Colonic mucosa (tissue), 4 donors: ENCODE measurements around the gene PIKFYVE. TPM values are rescaled to one million over a fixed set of nuclear protein-coding genes. Genes with fewer than 3 reads are reported as not detected.

Source experiments
- DNase-seq: peaks from one replicate; pipeline ENCODE4 v3.0.0-alpha.2; 2020
- H3K27ac ChIP-seq: fragments of 200-600 bp; one replicate; pipeline ENCODE4 v1.8.0; 2021
- H3K27me3 ChIP-seq: fragments of 200-600 bp; one replicate; pipeline ENCODE4 v1.8.0; 2021
- H3K36me3 ChIP-seq: fragments of 200-600 bp; one replicate; pipeline ENCODE4 v1.8.0; 2021
- H3K4me1 ChIP-seq: fragments of 200-600 bp; one replicate; pipeline ENCODE4 v1.8.0; 2021; ENCODE audit warnings: mild to moderate bottlenecking
- H3K4me3 ChIP-seq: fragments of 200-600 bp; one replicate; pipeline ENCODE4 v1.8.0; 2021
- H3K9ac ChIP-seq, 2 donors: one replicate each; pipeline ENCODE4 v1.7.0; 2013; ENCODE audit warnings: control low read depth in 2 of 2, low read depth in 2 of 2, low read length in 2 of 2
- H3K9me3 ChIP-seq: fragments of 200-600 bp; one replicate; pipeline ENCODE4 v1.8.0; 2021
- intact Hi-C: fragments of 100-400 bp; cut with DNase I; formaldehyde crosslinking; loops from one replicate; pipeline ENCODE4 v1.14.1; 2022
- total RNA-seq, 2 donors: library from RNA; stranded (reverse); fragmentation: NEBNext Ultra II Directional in 1 of 2; extraction: Animal tissue kit (Norgen Biotek cat#: 25700) in 1 of 2; gene quantifications; one replicate each; pipeline ENCODE4 v1.2.1, GENCODE V29; 2021
- TF ChIP-seq, protein P1 (sequence below): fragments of 200-600 bp; IDR thresholded peaks from one replicate; pipeline ENCODE4 v1.8.0; 2022; ENCODE audit warnings: antibody characterized with exemption, mild to moderate bottlenecking
- donor health status: healthy.
- donor health status: DM: no; HTN: no; CAD: no.
- donor health status: DM: no; HTN: no; CAD: no.

PIKFYVE gene
- total RNA-seq, 2 donors from 2014 or later: 14.6 to 18.2 TPM

DNA sequence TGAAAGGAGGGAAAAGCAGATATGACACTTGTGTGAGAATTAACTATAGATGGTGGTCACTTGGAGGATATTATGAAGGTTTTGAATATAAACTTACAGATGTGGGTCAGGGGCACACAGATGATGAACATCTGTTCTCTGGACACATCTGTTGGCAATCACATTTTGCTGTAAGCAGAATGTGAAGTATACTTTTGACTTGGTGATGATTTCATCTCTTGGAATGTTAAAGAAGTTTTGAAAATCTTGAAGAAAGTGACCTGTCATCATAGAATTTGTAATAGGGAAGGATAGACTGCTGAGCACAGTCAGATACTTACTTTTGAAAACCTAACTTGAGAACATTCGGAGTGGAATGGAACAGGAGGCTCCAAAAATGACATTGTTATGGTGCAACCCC, 40.2 kb downstream of the PIKFYVE start:
- TF ChIP-seq, protein P1, sequence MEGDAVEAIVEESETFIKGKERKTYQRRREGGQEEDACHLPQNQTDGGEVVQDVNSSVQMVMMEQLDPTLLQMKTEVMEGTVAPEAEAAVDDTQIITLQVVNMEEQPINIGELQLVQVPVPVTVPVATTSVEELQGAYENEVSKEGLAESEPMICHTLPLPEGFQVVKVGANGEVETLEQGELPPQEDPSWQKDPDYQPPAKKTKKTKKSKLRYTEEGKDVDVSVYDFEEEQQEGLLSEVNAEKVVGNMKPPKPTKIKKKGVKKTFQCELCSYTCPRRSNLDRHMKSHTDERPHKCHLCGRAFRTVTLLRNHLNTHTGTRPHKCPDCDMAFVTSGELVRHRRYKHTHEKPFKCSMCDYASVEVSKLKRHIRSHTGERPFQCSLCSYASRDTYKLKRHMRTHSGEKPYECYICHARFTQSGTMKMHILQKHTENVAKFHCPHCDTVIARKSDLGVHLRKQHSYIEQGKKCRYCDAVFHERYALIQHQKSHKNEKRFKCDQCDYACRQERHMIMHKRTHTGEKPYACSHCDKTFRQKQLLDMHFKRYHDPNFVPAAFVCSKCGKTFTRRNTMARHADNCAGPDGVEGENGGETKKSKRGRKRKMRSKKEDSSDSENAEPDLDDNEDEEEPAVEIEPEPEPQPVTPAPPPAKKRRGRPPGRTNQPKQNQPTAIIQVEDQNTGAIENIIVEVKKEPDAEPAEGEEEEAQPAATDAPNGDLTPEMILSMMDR: no peak
- no peak for DNase-seq
- intact Hi-C loops: no loop called here
- no peaks in the 10 kb centered on the region for H3K27me3 ChIP-seq
- H3K4me1 ChIP-seq: no peaks in the 10 kb centered on the region
- peaks cover 11% of the 10 kb centered on the region for H3K36me3 ChIP-seq
- no peak overlapping the region for H3K27ac ChIP-seq
- H3K4me3 ChIP-seq: no peak overlapping the region
- no peaks in the 10 kb centered on the region for H3K9me3 ChIP-seq
- H3K9ac ChIP-seq: no peak overlapping the region

DNA sequence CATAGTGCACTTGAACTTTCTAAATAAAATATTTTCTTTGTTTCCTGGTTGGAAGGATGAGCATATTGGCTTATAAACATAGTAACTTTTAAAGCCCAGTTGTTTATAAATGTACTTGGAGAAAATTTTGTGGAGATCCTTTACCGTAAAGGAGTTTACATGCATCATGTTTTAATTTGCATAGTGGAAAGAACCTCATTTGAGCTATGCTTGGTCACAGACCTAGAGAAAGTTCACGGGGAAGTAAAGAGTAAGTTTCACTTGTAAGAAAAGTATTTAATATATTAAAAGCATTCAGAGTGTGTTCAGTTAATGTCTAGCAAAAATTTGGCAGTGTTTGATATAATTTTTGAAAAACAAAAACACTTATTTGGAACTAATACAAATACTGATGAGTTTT, 45.3 kb downstream of the PIKFYVE start:
- Histone ChIP-seq H3K27ac (no peak overlapping the region), H3K4me3 (no peak overlapping the region), H3K9ac (no peak overlapping the region), H3K9me3 (no peaks in the 10 kb centered on the region), H3K4me1 (no peaks in the 10 kb centered on the region), H3K36me3 (no peaks in the 10 kb centered on the region), H3K27me3 (no peaks in the 10 kb centered on the region)
- intact Hi-C loops: no loop called here
- TF ChIP-seq, protein P1: no peak
- DNase-seq: no peak

DNA sequence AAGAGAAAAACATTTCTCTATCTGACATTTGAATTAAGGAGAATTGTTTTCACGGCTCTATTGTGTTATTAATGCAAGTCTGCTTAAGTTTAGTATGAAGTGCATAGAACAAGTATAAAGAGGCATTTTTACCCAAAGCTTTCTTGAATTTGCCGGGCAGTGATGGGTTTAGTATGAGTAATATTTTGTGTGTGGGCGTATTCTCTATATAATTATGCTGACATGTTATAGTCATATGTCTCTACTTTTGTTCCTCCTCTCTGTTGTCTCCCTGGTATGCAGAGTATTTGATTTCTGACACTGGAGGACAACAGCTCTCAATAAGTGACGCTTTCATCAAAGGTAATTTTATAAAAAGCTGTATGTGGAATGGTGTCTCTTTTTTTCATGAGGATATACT, 45.9 kb downstream of the PIKFYVE start:
- no peak overlapping the region for H3K9ac ChIP-seq
- no peaks in the 10 kb centered on the region for H3K4me1 ChIP-seq
- H3K36me3 ChIP-seq: no peaks in the 10 kb centered on the region
- no peak overlapping the region for H3K4me3 ChIP-seq
- intact Hi-C loops: no loop called here
- H3K27me3 ChIP-seq: no peaks in the 10 kb centered on the region
- no peak for DNase-seq
- no peaks in the 10 kb centered on the region for H3K9me3 ChIP-seq
- TF ChIP-seq, protein P1: no peak
- no peak overlapping the region for H3K27ac ChIP-seq

DNA sequence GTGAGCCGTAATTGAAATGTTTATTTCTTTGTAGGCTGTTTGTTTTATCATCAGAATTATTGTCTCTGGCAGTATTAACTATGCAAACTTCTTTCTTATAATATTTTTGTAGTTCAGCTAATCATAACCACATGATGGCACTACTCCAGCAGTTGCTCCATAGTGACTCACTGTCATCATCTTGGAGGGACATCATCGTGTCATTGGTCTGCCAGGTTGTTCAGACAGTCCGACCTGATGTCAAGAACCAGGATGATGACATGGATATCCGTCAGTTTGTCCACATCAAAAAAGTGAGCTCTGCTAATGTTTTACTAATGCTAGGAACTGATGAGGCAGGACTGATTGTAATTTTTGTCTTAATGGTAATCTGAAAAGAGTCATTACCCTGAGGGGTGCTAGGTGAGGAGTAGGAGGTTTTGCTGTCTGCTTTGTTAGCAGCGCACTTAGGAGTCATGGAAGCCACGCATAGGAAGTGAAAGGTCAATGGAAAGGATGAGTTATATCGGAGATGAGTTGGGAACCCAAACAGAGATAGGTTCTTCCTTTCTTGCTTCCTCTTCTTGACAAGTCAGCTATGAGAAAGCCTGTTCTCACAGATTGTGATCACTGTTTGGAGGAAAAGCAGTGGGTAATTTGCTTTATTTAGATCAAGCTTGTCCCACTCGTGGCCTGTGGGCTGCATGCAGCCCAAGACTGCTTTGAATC, 49.2 kb downstream of the PIKFYVE start:
- Histone ChIP-seq H3K9me3 (no peaks in the 10 kb centered on the region), H3K4me3 (no peak overlapping the region), H3K27me3 (no peaks in the 10 kb centered on the region), H3K9ac (no peak overlapping the region), H3K36me3 (peaks cover 6% of the 10 kb centered on the region), H3K27ac (no peak overlapping the region), H3K4me1 (no peaks in the 10 kb centered on the region)
- no peak for DNase-seq
- TF ChIP-seq, protein P1: no peak
- intact Hi-C loops: no loop called here

DNA sequence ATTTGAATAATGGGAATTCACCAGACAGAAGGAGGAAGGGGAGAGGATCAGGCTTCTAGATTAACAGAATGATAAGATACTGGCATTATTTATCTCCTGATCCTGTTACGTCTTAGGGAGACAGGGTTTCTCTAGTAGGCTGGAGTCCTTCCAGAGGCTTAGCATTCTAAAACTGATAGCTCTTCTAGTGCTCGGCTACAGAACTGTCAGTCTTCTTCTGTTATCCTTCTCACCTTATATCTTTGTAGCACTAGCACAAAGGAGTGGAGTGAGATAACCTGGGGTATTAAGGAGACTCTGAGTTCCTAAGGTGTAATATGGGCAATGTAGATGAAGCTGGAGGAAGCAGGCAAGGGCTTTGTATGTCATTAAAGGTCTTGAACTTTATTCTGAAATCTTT, 52.1 kb downstream of the PIKFYVE start:
- no peak overlapping the region for H3K27ac ChIP-seq
- H3K36me3 ChIP-seq: peaks cover 6% of the 10 kb centered on the region
- intact Hi-C loops: no loop called here

More for the DNA sequence above, 52.1 kb downstream of the PIKFYVE start:
- Histone ChIP-seq H3K27me3 (no peaks in the 10 kb centered on the region), H3K9me3 (no peaks in the 10 kb centered on the region), H3K4me3 (no peak overlapping the region), H3K9ac (no peak overlapping the region), H3K4me1 (no peaks in the 10 kb centered on the region)
- TF ChIP-seq, protein P1: no peak
- DNase-seq: no peak
